Mesenteric fat pad (tissue), 1 donor: ENCODE measurements around the gene DIAPH2. TPM values are rescaled to one million over a fixed set of nuclear protein-coding genes. Genes with fewer than 3 reads are reported as not detected.
A peak's percentile ranks its signal among the peaks of the same experiment; 100 is the strongest.
"Not testable (repeated sequence)": the region's sequence is repeated elsewhere in the genome, so short reads cannot be mapped to it uniquely, and the experiment has no call there.

Source experiments
- DNase-seq: peaks from one replicate; pipeline ENCODE4 v3.0.0-alpha.2; 2020; ENCODE audit warnings: low spot score
- long read RNA-seq: library from polyadenylated mRNA; unstranded; transcript quantifications from one replicate; pipeline ENCODE4 v2.0.0, GENCODE V29; 2020
- total RNA-seq: library from RNA; stranded (reverse); fragmentation: NEBNext Ultra II Directional; extraction: Animal tissue kit (Norgen Biotek cat#: 25700); gene quantifications from one replicate; pipeline ENCODE4 v1.2.1, GENCODE V29; 2021
- donor health status: DM: yes; HTN: yes; CAD: no.

DIAPH2 gene
- total RNA-seq: 28.1 TPM
- long read RNA-seq, partial matches to known transcripts: 13 of 30 reads
- long read RNA-seq, other reads (novel, unspliced or antisense): 17 of 30 reads

- DNase-seq: peak; percentile 91
Observed at GRCh38 chrX:96684339-96685209, at the start of gene DIAPH2. TSS of gene DIAPH2 (plus strand) at chrX:96684842.

GRCh38 chrX:96650023-96650422, 34.6 kb upstream of the DIAPH2 start:
- DNase-seq: no peak

GRCh38 chrX:96655947-96656623, 28.6 kb upstream of the DIAPH2 start:
- DNase-seq: no peak

- DNase-seq: no peak
Observed at GRCh38 chrX:96682516-96682915, 2.1 kb upstream of the DIAPH2 start.

GRCh38 chrX:96683997-96684338, 674 bp upstream of the DIAPH2 start:
- no peak for DNase-seq

DNA sequence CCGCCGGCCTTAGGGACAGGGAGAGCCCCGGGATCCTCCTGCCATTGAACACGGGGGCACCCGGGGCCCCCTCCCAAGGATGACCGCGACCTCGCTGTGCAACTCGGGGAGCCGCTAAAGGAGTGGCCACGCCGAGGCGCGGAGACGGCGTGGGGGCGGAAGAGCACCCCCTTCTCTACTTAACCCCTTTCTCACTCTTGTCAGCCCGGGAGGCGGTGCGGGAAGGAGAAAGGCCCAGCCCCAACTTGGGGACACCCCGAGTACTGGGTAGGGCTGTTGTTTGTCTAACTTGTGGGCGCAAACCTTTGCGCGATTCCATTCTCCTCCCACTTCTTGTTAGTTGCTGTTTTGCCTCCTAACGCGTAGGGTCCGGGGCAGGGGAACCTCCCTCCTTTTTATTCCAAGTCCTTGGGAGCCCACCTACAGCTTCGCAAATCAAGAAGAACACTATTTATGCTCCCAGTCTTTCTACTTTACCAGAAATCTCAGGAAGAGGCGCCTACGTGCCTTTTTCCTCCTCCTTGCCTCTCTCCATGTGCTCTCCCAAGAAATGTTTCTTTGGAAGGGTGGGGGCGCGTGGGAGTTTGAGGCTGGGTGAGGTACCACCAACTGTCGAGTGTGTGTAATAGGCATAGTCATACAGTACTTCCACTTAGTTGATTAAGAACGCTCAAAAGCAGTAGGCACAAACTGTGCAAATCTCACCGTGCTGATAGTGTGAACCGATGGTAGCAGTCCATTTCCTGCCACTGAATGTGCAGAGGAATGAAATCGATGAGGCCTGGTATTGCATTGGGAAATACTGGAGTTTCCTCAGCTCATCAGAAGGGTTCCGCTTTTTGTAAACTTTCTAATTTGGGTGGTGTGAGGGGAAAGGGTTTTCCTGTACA, 813 bp downstream of the DIAPH2 start:
- no peak for DNase-seq

- no peak for DNase-seq
Observed at GRCh38 chrX:96687776-96688175, 3.1 kb downstream of the DIAPH2 start.

- DNase-seq: no peak
Observed at GRCh38 chrX:96688789-96689188, 4.1 kb downstream of the DIAPH2 start.

GRCh38 chrX:96689991-96690390, 5.3 kb downstream of the DIAPH2 start:
- no peak for DNase-seq

DNA sequence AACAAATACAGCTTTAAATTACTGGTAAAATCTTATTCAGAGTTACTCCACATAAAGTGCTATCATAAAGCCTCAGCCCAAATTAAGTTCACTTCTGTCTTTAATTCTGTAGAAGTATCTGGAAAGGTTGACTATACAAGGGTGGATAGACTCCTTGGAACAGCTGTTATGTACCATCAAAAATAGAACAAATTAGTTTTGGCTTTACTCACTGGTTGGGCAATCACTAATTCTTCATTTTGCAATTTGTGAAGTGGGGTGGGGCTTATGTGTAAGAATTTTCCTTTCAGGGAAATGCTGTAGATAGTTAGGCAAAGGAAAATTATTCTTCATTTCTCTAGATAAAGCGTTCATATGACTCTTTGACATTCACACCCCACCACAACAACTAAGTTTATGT, 7.8 kb downstream of the DIAPH2 start:
- DNase-seq: no peak

DNA sequence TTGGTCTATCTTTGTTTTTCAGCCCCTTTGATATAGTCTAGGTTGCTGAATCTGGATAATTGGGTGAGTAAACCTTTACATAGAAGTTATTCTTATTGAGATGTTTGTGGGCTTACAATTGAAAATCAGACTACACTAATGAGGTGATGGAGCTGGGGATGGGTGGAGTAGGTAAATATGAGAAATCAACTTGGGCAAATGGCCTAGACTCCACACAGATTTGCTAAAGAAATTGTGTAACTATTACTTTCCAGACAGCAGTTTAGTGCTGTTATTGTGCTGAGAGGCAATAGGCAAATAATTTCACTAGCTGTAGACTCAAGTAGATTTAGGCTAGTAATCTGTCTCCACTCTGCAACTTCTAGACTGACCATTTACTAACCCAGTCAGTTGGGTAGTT, 8.2 kb downstream of the DIAPH2 start:
- no peak for DNase-seq

DNA sequence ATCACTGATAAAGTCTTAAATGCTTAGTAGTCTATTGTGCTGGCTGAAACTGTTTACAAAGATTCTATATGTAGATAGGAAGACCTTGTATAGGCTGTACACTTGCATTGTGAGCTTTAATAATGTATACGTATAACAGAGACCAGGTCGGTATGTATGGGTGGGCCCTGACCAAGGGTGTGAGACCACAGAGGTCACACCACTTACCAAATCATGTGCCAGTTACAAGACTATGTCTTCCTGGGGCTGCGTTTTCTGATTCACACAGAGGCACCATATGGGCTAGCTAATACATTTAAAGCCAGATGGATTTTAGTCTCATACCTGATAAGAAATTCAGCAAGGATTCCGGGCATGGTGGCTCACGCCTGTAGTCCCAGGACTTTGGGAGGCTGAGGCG, 8.8 kb downstream of the DIAPH2 start:
- no peak for DNase-seq

GRCh38 chrX:96696462-96696861, 11.8 kb downstream of the DIAPH2 start:
- DNase-seq: no peak

- DNase-seq: no peak
Observed at GRCh38 chrX:96700625-96701024, 16.0 kb downstream of the DIAPH2 start.

DNA sequence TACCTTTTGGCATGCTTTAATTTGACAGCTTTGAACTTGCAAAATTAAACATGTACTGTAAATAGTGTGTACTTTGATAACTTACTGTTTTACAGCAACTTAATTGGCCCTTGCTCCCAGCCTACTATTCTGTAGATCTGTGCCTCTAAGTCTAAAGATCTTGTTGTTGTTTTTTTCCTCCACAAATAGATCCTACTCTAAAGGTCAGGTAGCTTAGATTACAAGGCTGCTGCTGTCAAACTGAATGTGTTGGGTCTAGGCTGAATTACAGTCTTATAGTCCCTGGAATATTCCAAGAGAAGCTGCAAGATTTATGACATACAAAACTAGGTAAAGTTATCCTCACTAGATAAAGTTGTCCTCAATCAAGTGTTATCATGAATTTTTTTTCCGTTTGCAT, 18.7 kb downstream of the DIAPH2 start:
- DNase-seq: no peak

DNA sequence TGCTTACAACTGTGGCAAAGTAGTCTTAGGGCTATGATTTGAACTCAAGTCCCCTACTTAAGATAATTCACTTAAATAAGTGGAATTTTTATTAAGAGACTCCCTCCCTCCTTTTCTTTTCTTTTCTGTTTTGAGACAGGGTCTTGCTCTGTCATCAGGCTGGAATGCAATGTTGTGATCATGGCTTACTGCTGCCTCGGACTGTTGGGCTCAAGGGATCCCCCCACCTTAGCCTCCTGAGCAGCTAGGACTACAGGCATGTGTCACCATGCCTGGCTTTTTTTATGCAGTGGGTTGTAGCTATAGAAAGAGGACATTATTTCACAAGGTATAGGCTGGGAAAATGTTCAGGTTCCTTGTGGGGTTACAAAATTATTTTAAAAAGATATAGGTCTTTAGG, 19.2 kb downstream of the DIAPH2 start:
- no peak for DNase-seq

DNA sequence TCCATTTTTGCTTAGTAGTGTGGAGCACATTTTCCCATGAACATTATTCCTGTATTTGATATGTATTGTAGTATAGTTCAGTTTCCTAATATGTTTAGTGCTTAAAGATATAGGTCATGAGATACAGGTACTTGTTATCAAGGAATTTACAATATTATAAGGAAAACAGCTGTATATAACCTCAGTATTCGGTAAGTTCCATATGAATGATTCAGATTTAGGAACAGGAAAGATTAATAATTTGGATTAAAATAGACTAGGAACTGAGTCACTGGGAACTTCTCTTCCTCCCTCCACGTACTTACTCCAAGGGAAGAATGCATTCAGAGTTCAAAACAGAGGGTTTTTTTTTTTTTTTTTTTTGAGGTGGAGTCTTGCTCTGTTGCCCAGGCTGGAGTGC, 20.0 kb downstream of the DIAPH2 start:
- DNase-seq: no peak

DNA sequence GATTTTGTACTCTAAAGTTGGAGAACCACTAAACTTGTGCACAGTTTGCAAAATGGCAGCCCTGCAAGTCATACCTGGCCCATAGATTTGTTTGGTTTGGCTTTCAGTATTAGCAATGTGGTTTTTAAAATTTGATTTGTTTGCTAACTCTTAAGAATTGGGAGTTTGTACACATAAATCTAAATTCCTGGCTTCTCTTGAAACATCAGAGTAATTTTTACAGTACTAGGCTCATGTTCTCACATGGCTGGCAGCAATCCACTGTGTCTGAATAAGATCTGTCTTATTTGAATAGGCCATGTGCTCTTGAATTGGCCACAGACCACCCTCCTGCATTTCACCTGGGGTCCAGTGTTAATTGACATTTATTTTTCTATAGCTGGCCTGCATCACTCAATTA, 21.3 kb downstream of the DIAPH2 start:
- DNase-seq: no peak

- DNase-seq: no peak
Observed at GRCh38 chrX:96707804-96708203, 23.2 kb downstream of the DIAPH2 start.

- no peak for DNase-seq
Observed at GRCh38 chrX:96710031-96710430, 25.4 kb downstream of the DIAPH2 start.

GRCh38 chrX:96713303-96713702, 28.7 kb downstream of the DIAPH2 start:
- DNase-seq: no peak

- not testable (repeated sequence) for DNase-seq
Observed at GRCh38 chrX:96714393-96714792, 29.8 kb downstream of the DIAPH2 start.
